Measurements from ENCODE around the gene RPL35.

The RPL35 gene

GRCh38 chr9:124820698-124821623 lies 40.8 kb downstream of the RPL35 start:
- DNase-seq (ENCODE audit: low read depth in 4 of 4, low spot score in 1 of 4): no peak

GRCh38 chr9:124818431-124819281 lies 43.1 kb downstream of the RPL35 start:
- DNase-seq (ENCODE audit: low read depth in 4 of 4, low spot score in 1 of 4): no peak

GRCh38 chr9:124815601-124816000 lies 46.2 kb downstream of the RPL35 start:
- DNase-seq (ENCODE audit: low read depth in 4 of 4, low spot score in 1 of 4): no peak

GRCh38 chr9:124814164-124814535 lies 47.6 kb downstream of the RPL35 start:
- DNase-seq (ENCODE audit: low read depth in 4 of 4, low spot score in 1 of 4): no peak

GRCh38 chr9:124813501-124814163 lies 48.1 kb downstream of the RPL35 start:
- no peak for DNase-seq (ENCODE audit: low read depth in 4 of 4, low spot score in 1 of 4)

- no peak for DNase-seq (ENCODE audit: low read depth in 4 of 4, low spot score in 1 of 4)
These were observed 48.7 kb downstream of the RPL35 start for GRCh38 chr9:124813041-124813440.

GRCh38 chr9:124812441-124812876 lies 49.3 kb downstream of the RPL35 start:
- no peak for DNase-seq (ENCODE audit: low read depth in 4 of 4, low spot score in 1 of 4)

- no peak for DNase-seq (ENCODE audit: low read depth in 4 of 4, low spot score in 1 of 4)
These were observed 50.9 kb downstream of the RPL35 start for GRCh38 chr9:124810663-124811355.

- no peak for DNase-seq (ENCODE audit: low read depth in 4 of 4, low spot score in 1 of 4)
These were observed 51.8 kb downstream of the RPL35 start for GRCh38 chr9:124809741-124810500.

GRCh38 chr9:124809211-124809610 lies 52.5 kb downstream of the RPL35 start:
- no peak for DNase-seq (ENCODE audit: low read depth in 4 of 4, low spot score in 1 of 4)

GRCh38 chr9:124808246-124808956 lies 53.4 kb downstream of the RPL35 start:
- DNase-seq (ENCODE audit: low read depth in 4 of 4, low spot score in 1 of 4): no peak

All from stimulated activated CD4-positive, alpha-beta T cell treated with anti-CD3 and anti-CD28 coated beads, Interleukin-1b, Interleukin-23, amount 100 ng/mL, for 24 hours (primary cell).